H9 (cell line): ENCODE data around the gene PDE4B. TPM values are rescaled to one million over a fixed set of nuclear protein-coding genes. Genes with fewer than 3 reads are reported as not detected.

Experiments
- DNase-seq: peaks from one replicate; pipeline ENCODE4 v3.0.0-alpha.2; 2017
- H2AFZ ChIP-seq: one replicate; pipeline ENCODE4 v1.6.1; 2013; ENCODE audit warnings: mild to moderate bottlenecking, low read length, control low read depth, moderate library complexity
- H2AK5ac ChIP-seq: 2 replicates; pipeline ENCODE4 v1.6.1; 2013; ENCODE audit warnings: low read length, control low read depth, mixed read lengths; ENCODE audit not compliant: insufficient read length
- H2BK120ac ChIP-seq: one replicate; pipeline ENCODE4 v1.6.1; 2013; ENCODE audit warnings: low read depth, mild to moderate bottlenecking, low read length, control low read depth, inconsistent platforms; ENCODE audit not compliant: poor library complexity, severe bottlenecking
- H2BK12ac ChIP-seq: 2 replicates; pipeline ENCODE4 v1.6.1; 2013; ENCODE audit warnings: low read length, control low read depth, mixed read lengths, low read depth; ENCODE audit not compliant: insufficient read length
- H2BK15ac ChIP-seq: 2 replicates; pipeline ENCODE4 v1.6.1; 2013; ENCODE audit warnings: low read depth, low read length, control low read depth
- H2BK20ac ChIP-seq: one replicate; pipeline ENCODE4 v1.6.1; 2013; ENCODE audit warnings: low read depth, mild to moderate bottlenecking, low read length, control low read depth, inconsistent platforms; ENCODE audit not compliant: poor library complexity, severe bottlenecking
- H2BK5ac ChIP-seq: 2 replicates; pipeline ENCODE4 v1.6.1; 2013; ENCODE audit warnings: low read length, control low read depth, mixed read lengths; ENCODE audit not compliant: insufficient read length
- H3K14ac ChIP-seq: 2 replicates; pipeline ENCODE4 v1.6.1; 2013; ENCODE audit warnings: low read length, control low read depth; ENCODE audit not compliant: insufficient read depth
- H3K18ac ChIP-seq: 2 replicates; pipeline ENCODE4 v1.6.1; 2013; ENCODE audit warnings: low read depth, mild to moderate bottlenecking, mixed read lengths, low read length, control low read depth; ENCODE audit not compliant: insufficient read length
- H3K23ac ChIP-seq: 2 replicates; pipeline ENCODE4 v1.6.1; 2013; ENCODE audit warnings: low read length, control low read depth, mixed read lengths, low read depth; ENCODE audit not compliant: insufficient read length
- H3K23me2 ChIP-seq: 2 replicates; pipeline ENCODE4 v1.6.1; 2013; ENCODE audit warnings: low read depth, mild to moderate bottlenecking, mixed read lengths, low read length, control low read depth; ENCODE audit not compliant: insufficient read length, poor library complexity, severe bottlenecking
- H3K27ac ChIP-seq: 2 replicates; pipeline ENCODE4 v1.5.1; 2013; ENCODE audit warnings: low read length, control low read depth, mixed read lengths, low read depth; ENCODE audit not compliant: insufficient read length
- H3K27me3 ChIP-seq: 2 replicates; pipeline ENCODE4 v1.6.1; 2013; ENCODE audit warnings: low read length, control low read depth, inconsistent platforms; ENCODE audit not compliant: insufficient read depth
- H3K4ac ChIP-seq: 2 replicates; pipeline ENCODE4 v1.6.1; 2013; ENCODE audit warnings: low read depth, mild to moderate bottlenecking, control low read depth, inconsistent platforms, low read length, moderate library complexity
- H3K4me1 ChIP-seq: 2 replicates; pipeline ENCODE4 v1.6.1; 2013; ENCODE audit warnings: low read length, control low read depth, inconsistent platforms; ENCODE audit not compliant: insufficient read depth
- H3K4me2 ChIP-seq: 2 replicates; pipeline ENCODE4 v1.6.1; 2013; ENCODE audit warnings: low read length, control low read depth, mixed read lengths; ENCODE audit not compliant: insufficient read length, insufficient read depth
- H3K56ac ChIP-seq: 2 replicates; pipeline ENCODE4 v1.6.1; 2013; ENCODE audit warnings: low read depth, mild to moderate bottlenecking, mixed read lengths, low read length, control low read depth; ENCODE audit not compliant: insufficient read length
- H3K79me1 ChIP-seq: 2 replicates; pipeline ENCODE4 v1.6.1; 2013; ENCODE audit warnings: low read depth, mild to moderate bottlenecking, moderate library complexity, low read length, control low read depth, inconsistent platforms; ENCODE audit not compliant: insufficient read depth, poor library complexity, severe bottlenecking
- H3K79me2 ChIP-seq: 2 replicates; pipeline ENCODE4 v1.6.1; 2013; ENCODE audit warnings: low read length, control low read depth, inconsistent platforms; ENCODE audit not compliant: insufficient read depth
- H3K9ac ChIP-seq: 2 replicates; pipeline ENCODE4 v1.6.1; 2013; ENCODE audit warnings: low read length, control low read depth, mixed read lengths; ENCODE audit not compliant: insufficient read length; ENCODE audit errors: extremely low read depth
- H3K9me3 ChIP-seq: one replicate; pipeline ENCODE4 v1.6.1; 2013; ENCODE audit warnings: low read depth, low read length, inconsistent platforms; ENCODE audit not compliant: control insufficient read depth
- H3T11ph ChIP-seq: one replicate; pipeline ENCODE4 v1.6.1; 2013; ENCODE audit warnings: mild to moderate bottlenecking, low read length, control low read depth, inconsistent platforms
- H4K20me1 ChIP-seq: one replicate; pipeline ENCODE4 v1.6.1; 2013; ENCODE audit not compliant: control insufficient read depth, insufficient read length, insufficient read depth
- H4K5ac ChIP-seq: 2 replicates; pipeline ENCODE4 v1.6.1; 2013; ENCODE audit warnings: low read depth, mild to moderate bottlenecking, mixed read lengths, low read length, control low read depth; ENCODE audit not compliant: insufficient read length
- H4K8ac ChIP-seq: replicated peaks from 2 replicates; pipeline ENCODE4 v1.6.1; 2013; ENCODE audit warnings: low read length, control low read depth, mixed read lengths, low read depth; ENCODE audit not compliant: insufficient read length
- H4K91ac ChIP-seq: 2 replicates; pipeline ENCODE4 v1.6.1; 2013; ENCODE audit warnings: low read depth, mild to moderate bottlenecking, moderate library complexity, mixed read lengths, low read length, control low read depth; ENCODE audit not compliant: insufficient read length
- H3K27ac Mint-ChIP-seq, 3 experiments: 2 replicates in 2 of 3; 3 replicates in 1 of 3; pipeline ENCODE4 v1.8.0; 2020 to 2021; ENCODE audit warnings: mixed read lengths in 3 of 3, mild to moderate bottlenecking in 1 of 3, moderate library complexity in 1 of 3
- H3K27me3 Mint-ChIP-seq: 2 replicates; pipeline ENCODE4 v1.8.0; 2021; ENCODE audit warnings: low read depth, mild to moderate bottlenecking, moderate library complexity, mixed read lengths
- H3K36me3 Mint-ChIP-seq, 3 experiments: 2 replicates in 2 of 3; 3 replicates in 1 of 3; pipeline ENCODE4 v1.8.0; 2020 to 2021; ENCODE audit warnings: low read depth in 3 of 3, mixed read lengths in 3 of 3; ENCODE audit not compliant: insufficient read depth in 1 of 3
- H3K4me1 Mint-ChIP-seq, 2 experiments: 2 replicates each; pipeline ENCODE4 v1.8.0; 2020; ENCODE audit warnings: mixed read lengths in 2 of 2
- H3K4me3 Mint-ChIP-seq, 2 experiments: 2 replicates in 1 of 2; 3 replicates in 1 of 2; pipeline ENCODE4 v1.8.0; 2020 to 2021; ENCODE audit warnings: mild to moderate bottlenecking in 2 of 2, mixed read lengths in 2 of 2, moderate library complexity in 1 of 2
- H3K9me3 Mint-ChIP-seq, 2 experiments: 2 replicates in 1 of 2; 3 replicates in 1 of 2; pipeline ENCODE4 v1.8.0; 2020; ENCODE audit warnings: mild to moderate bottlenecking in 2 of 2, mixed read lengths in 2 of 2, moderate library complexity in 1 of 2
- WGBS: extraction: QIAGEN DNeasy Blood & Tissue Kit; methylation state at CpG from one replicate; pipeline ENCODE4 v1.1.7; 2013; ENCODE audit warnings: missing lambda C conversion rate, low lambda C conversion rate, mixed read lengths; ENCODE audit not compliant: insufficient read length; ENCODE audit errors: extremely low coverage; 5-methylcytosine and 5-hydroxymethylcytosine counted together
- total RNA-seq: library from RNA; stranded (reverse); gene quantifications from 2 replicates; pipeline ENCODE4 v1.2.1, GENCODE V29; 2021
- TF ChIP-seq, protein P1 (sequence below): fragments of 200-600 bp; sonication (generic); conservative IDR thresholded peaks from 3 replicates; pipeline ENCODE4 v1.8.0; 2021; ENCODE audit warnings: antibody characterized with exemption, mild to moderate bottlenecking

Gene PDE4B
- total RNA-seq, 1 experiment from 2014 or later: 19.8 TPM

GRCh38 chr1:65990161-65990560, 197.5 kb downstream of the PDE4B start:
- no CpG with 5 or more reads among the region's 1 CpG for WGBS

More at GRCh38 chr1:65990161-65990560, 197.5 kb downstream of the PDE4B start:
- H3K4me2 ChIP-seq: no peak overlapping the region
- no peaks in the 10 kb centered on the region for H3K23me2 ChIP-seq
- H3K9me3 Mint-ChIP-seq: no peaks in the 10 kb centered on the region
- no peak overlapping the region for H2BK20ac ChIP-seq
- H3K27me3 ChIP-seq: no peaks in the 10 kb centered on the region
- no peak overlapping the region for H2AFZ ChIP-seq
- H2BK5ac ChIP-seq: no peak overlapping the region
- H3K4ac ChIP-seq: no peak overlapping the region
- no peak overlapping the region for H3K27ac ChIP-seq
- H4K91ac ChIP-seq: no peak overlapping the region
- no peak overlapping the region for H3T11ph ChIP-seq
- no peak overlapping the region for H2BK12ac ChIP-seq
- no peaks in the 10 kb centered on the region for H3K79me2 ChIP-seq
- no peak overlapping the region for H3K9ac ChIP-seq
- H3K14ac ChIP-seq: no peak overlapping the region
- H3K27me3 Mint-ChIP-seq: peaks cover 21% of the 10 kb centered on the region
- H3K23ac ChIP-seq: no peak overlapping the region
- H2BK120ac ChIP-seq: no peak overlapping the region
- H3K9me3 ChIP-seq: no peaks in the 10 kb centered on the region
- H4K5ac ChIP-seq: no peak overlapping the region
- H3K27ac Mint-ChIP-seq: no peak overlapping the region
- no peaks in the 10 kb centered on the region for H3K79me1 ChIP-seq
- H3K4me1 Mint-ChIP-seq: no peaks in the 10 kb centered on the region
- no peak for DNase-seq
- H4K20me1 ChIP-seq: no peaks in the 10 kb centered on the region
- H4K8ac ChIP-seq: no peak overlapping the region
- TF ChIP-seq, protein P1, sequence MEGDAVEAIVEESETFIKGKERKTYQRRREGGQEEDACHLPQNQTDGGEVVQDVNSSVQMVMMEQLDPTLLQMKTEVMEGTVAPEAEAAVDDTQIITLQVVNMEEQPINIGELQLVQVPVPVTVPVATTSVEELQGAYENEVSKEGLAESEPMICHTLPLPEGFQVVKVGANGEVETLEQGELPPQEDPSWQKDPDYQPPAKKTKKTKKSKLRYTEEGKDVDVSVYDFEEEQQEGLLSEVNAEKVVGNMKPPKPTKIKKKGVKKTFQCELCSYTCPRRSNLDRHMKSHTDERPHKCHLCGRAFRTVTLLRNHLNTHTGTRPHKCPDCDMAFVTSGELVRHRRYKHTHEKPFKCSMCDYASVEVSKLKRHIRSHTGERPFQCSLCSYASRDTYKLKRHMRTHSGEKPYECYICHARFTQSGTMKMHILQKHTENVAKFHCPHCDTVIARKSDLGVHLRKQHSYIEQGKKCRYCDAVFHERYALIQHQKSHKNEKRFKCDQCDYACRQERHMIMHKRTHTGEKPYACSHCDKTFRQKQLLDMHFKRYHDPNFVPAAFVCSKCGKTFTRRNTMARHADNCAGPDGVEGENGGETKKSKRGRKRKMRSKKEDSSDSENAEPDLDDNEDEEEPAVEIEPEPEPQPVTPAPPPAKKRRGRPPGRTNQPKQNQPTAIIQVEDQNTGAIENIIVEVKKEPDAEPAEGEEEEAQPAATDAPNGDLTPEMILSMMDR: no peak
- H3K56ac ChIP-seq: no peak overlapping the region
- no peak overlapping the region for H2AK5ac ChIP-seq
- no peak overlapping the region for H3K18ac ChIP-seq
- no peak overlapping the region for H2BK15ac ChIP-seq
- no peaks in the 10 kb centered on the region for H3K36me3 Mint-ChIP-seq
- H3K4me1 ChIP-seq: no peaks in the 10 kb centered on the region
- no peak overlapping the region for H3K4me3 Mint-ChIP-seq
